GM19099 (cell line): ENCODE data around the gene STAT4.

Source experiments
- POLR2A ChIP-seq: IDR thresholded peaks from 3 replicates; pipeline ENCODE4 v1.6.1; 2011; ENCODE audit warnings: low read depth; ENCODE audit not compliant: insufficient read length; ENCODE audit errors: extremely low read depth

STAT4 gene

GRCh38 chr2:191166111-191166755 is 15.4 kb upstream of the STAT4 start:
- no peak for TF ChIP-seq POLR2A

DNA sequence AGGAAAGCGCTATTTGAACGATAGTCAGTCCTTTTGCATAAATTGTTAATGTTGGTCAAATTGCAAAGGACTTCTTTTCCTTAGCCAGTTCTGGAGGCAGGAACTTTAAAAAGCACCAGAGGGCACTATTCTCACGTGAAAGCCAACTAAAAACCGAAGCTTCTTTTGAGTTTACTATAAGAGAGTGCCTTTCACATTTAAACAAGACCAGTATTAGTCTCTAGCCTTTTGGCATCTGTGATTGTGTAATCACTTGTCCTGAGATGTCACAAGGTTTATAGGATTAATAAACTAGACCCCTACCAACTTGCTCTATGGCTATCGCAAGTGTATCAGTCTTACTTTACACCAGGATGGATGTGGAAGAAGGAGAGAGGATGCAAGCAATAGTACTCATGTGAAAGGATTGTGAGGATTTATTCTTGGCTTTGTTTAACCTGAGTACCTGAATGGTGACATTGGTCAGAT is 14.4 kb upstream of the STAT4 start:
- no peak for TF ChIP-seq POLR2A

DNA sequence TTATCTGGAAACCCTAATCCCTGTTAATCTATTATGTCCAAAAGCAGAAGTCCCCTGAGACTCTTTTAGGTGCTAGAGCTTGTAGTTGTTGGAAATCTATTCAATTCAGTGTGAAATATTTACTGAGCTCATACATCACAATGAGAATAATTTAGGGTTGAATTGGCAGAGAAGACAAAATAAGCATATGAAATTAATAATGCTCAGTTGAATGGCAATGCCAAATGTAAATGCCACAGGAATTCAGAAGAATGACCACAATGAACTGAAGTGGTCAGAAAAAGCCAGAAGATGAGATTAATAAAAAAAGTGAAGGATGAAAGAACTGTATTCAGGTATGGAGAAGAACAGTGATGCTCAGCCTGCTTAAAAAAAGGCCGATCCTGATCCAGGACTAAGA is 8.0 kb upstream of the STAT4 start:
- no peak for TF ChIP-seq POLR2A

GRCh38 chr2:191158193-191158592 is 7.4 kb upstream of the STAT4 start:
- TF ChIP-seq POLR2A = no peak

GRCh38 chr2:191155608-191156071 is 4.8 kb upstream of the STAT4 start:
- TF ChIP-seq POLR2A = no peak

GRCh38 chr2:191153716-191154115 is 2.9 kb upstream of the STAT4 start:
- TF ChIP-seq POLR2A = no peak

GRCh38 chr2:191152482-191153240 is 1.9 kb upstream of the STAT4 start:
- TF ChIP-seq POLR2A = no peak

DNA sequence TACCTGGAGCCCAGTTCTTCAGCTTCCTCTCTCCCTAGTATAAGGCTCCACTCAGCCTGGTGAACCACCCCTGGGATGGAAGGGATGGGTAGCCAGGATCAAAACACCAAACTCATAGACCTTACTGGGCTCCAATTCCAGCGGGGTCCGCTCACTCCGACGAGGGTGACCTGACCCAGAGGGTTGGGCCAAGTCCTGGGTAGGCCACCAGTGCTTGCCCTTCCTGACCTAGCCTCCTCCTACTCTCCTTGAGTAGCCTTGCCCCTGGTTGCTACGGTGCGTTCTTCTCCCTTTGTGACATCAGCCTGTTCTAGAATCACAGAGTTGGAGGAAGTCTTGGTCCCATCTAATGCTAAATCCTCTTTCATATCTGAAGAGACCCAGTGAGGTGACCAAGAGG is 537 bp upstream of the STAT4 start:
- TF ChIP-seq POLR2A = no peak

- no peak for TF ChIP-seq POLR2A
Observed at GRCh38 chr2:191150230-191150599, 579 bp downstream of the STAT4 start.

DNA sequence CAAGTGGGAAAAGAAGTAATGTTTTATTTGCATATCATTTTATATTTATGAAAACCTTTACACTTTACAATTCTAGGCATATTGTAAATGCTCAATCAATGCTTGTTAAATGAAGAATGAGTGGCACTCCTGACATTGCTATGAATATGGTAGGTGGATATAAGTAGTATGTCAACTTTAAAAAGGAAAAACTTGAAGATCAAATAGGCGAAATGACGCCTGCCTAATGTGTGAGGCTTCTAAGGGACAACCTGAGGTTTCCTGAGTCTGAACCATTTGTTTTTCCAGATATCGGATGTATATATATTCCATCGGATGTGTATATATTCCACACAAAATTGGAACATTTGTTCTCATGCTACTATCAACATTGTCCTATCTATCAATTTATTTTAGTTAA is 1.4 kb downstream of the STAT4 start:
- TF ChIP-seq POLR2A = no peak

DNA sequence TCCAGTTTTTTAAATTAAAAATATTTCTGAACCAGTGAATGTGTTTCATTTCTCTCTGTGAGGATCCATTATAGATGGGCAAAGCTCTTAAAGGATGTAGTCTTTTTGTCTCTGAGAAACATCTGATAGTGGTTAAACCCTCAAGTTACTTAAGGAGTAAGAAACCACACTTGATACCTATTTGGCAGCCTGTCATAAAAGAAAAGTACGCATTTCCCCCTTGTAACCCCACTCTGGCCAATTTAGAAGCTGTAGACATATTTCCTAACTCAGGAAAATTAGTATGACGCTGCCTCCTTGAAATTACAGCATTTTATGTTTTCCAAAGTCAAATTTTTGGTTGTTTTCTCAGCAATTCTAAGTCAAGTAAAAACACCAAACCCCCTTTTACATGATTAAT is 2.0 kb downstream of the STAT4 start:
- TF ChIP-seq POLR2A = no peak

- no peak for TF ChIP-seq POLR2A
Observed at GRCh38 chr2:191148281-191148680, 2.5 kb downstream of the STAT4 start.

DNA sequence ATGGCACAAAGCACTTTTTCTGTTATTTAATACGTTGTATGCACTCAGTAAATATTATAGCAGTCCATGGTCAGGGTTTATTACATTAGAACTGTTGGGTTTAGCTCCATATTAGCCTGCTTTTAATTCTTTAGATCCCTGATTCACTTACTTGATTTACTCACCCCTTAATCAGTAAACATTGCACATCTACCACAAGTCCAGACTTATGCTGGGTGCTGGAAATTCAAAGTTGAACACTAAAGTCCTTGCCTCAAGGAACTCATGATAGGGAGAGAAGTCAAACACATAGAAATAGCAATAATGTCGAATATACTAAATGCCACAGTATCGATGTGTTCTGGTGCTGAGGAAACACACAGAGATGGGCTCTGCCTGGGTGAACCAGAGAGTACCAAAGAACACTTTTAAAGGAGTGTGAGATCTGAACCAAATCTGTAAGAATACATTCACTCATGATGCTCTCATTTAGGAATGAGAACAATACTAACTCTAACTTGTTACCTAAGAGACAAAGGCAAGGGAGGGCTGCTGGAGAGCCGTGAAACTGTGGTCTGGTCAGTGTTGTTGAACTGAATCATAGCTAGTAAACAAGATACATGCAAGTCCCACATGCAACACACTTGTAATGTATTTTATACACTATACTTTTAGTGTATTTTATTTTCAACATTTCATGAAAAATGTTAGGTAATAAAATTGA is 4.9 kb downstream of the STAT4 start:
- no peak for TF ChIP-seq POLR2A

GRCh38 chr2:191144217-191144616 is 6.6 kb downstream of the STAT4 start:
- no peak for TF ChIP-seq POLR2A

DNA sequence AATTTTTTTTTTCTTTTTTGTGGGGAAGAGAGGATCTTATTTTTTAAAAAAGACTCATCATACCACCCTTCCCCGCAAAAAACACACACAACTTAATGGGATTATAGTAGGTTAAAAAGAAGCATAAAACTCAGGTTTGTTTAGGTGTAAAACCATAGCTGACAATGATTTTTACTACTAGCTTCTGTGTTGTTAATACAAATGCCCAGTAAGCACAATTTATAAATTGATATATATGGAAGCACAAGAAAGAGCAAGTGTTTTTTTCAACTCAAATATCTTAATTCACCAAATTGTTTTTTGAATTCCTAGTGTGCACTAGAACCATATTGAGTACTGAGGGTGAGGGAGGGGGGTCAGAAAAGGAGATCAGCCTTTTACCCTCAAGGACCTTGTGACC is 7.0 kb downstream of the STAT4 start:
- no peak for TF ChIP-seq POLR2A

GRCh38 chr2:191128911-191129304 is 21.9 kb downstream of the STAT4 start:
- TF ChIP-seq POLR2A = no peak
